ENCODE results near the gene LRPPRC. TPM values are rescaled to one million over a fixed set of nuclear protein-coding genes. Genes with fewer than 3 reads are reported as not detected.

Gene LRPPRC
- total and polyA plus RNA-seq, 9 donors: 53.9 to 84.7 (median 64.0) TPM

- peaks cover 3% of the 10 kb centered on the region for H3K27me3 ChIP-seq (ENCODE audit: control insufficient read depth, insufficient read depth, low read length)
- peaks cover 6% of the 10 kb centered on the region for H3K4me1 ChIP-seq (ENCODE audit: control insufficient read depth, insufficient read depth, low read length)
- no peaks in the 10 kb centered on the region for H3K9me3 ChIP-seq (replicated peaks; ENCODE audit: control insufficient read depth, low read depth, low read length)
- 87% methylated on average over 16 of the region's 20 CpGs for WGBS (ENCODE audit: insufficient coverage)
- no peak overlapping the region for H3K27ac ChIP-seq (ENCODE audit: low read length)
- no peak for DNase-seq
- no peak overlapping the region for H3K4me3 ChIP-seq (ENCODE audit: low read length)
- H3K36me3 ChIP-seq (ENCODE audit: control insufficient read depth, insufficient read depth, low read length): no peaks in the 10 kb centered on the region
These were observed 144.5 kb downstream of the LRPPRC start for GRCh38 chr2:43851011-43851980.

GRCh38 chr2:43848214-43848613 is 147.6 kb downstream of the LRPPRC start:
- 80% methylated on average over 1 of the region's 1 CpG for WGBS (ENCODE audit: insufficient coverage)
- DNase-seq: no peak
- Histone ChIP-seq H3K36me3 (ENCODE audit: control insufficient read depth, insufficient read depth, low read length) (no peaks in the 10 kb centered on the region), H3K4me1 (ENCODE audit: control insufficient read depth, insufficient read depth, low read length) (peaks cover 9% of the 10 kb centered on the region), H3K4me3 (ENCODE audit: low read length) (no peak overlapping the region), H3K27ac (ENCODE audit: low read length) (no peak overlapping the region), H3K27me3 (ENCODE audit: control insufficient read depth, insufficient read depth, low read length) (no peaks in the 10 kb centered on the region), H3K9me3 (replicated peaks; ENCODE audit: control insufficient read depth, low read depth, low read length) (no peaks in the 10 kb centered on the region)

GRCh38 chr2:43846140-43846793 is 149.5 kb downstream of the LRPPRC start:
- 94% methylated on average over 3 of the region's 5 CpGs for WGBS (ENCODE audit: insufficient coverage)
- peaks cover 6% of the 10 kb centered on the region for H3K4me1 ChIP-seq (ENCODE audit: control insufficient read depth, insufficient read depth, low read length)
- no peak for DNase-seq

GRCh38 chr2:43845181-43845580 is 150.6 kb downstream of the LRPPRC start:
- no peak overlapping the region for H3K4me3 ChIP-seq (ENCODE audit: low read length)
- WGBS (ENCODE audit: insufficient coverage): no CpG with 5 or more reads among the region's 1 CpG
- H3K27me3 ChIP-seq (ENCODE audit: control insufficient read depth, insufficient read depth, low read length): no peaks in the 10 kb centered on the region
- H3K36me3 ChIP-seq (ENCODE audit: control insufficient read depth, insufficient read depth, low read length): no peaks in the 10 kb centered on the region
- peaks cover 3% of the 10 kb centered on the region for H3K4me1 ChIP-seq (ENCODE audit: control insufficient read depth, insufficient read depth, low read length)
- no peak overlapping the region for H3K27ac ChIP-seq (ENCODE audit: low read length)
- H3K9me3 ChIP-seq (replicated peaks; ENCODE audit: control insufficient read depth, low read depth, low read length): no peaks in the 10 kb centered on the region
- no peak for DNase-seq

More at GRCh38 chr2:43846140-43846793, 149.5 kb downstream of the LRPPRC start:
- Histone ChIP-seq H3K27ac (ENCODE audit: low read length) (no peak overlapping the region), H3K4me3 (ENCODE audit: low read length) (no peak overlapping the region), H3K27me3 (ENCODE audit: control insufficient read depth, insufficient read depth, low read length) (no peaks in the 10 kb centered on the region), H3K9me3 (replicated peaks; ENCODE audit: control insufficient read depth, low read depth, low read length) (no peaks in the 10 kb centered on the region), H3K36me3 (ENCODE audit: control insufficient read depth, insufficient read depth, low read length) (no peaks in the 10 kb centered on the region)

DNA sequence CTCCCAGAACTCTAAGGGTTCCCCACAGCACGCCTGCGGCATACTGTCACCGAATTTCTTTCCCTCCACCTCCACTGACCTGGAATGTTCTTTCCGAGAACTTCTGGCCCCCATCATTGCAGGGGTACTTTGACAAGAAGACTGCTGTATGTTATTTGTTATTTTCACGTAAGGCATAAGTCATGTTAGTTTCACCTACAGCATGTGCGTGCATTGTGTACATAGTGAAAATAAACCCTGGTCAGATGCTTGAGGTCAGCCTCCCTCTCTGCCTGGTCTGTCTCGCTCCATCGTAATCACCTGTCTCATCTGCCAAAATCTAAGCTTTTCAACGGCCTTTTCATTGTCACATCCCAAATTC is 152.9 kb downstream of the LRPPRC start:
- H3K27ac ChIP-seq (ENCODE audit: low read length): no peak overlapping the region
- H3K4me3 ChIP-seq (ENCODE audit: low read length): no peak overlapping the region
- H3K27me3 ChIP-seq (ENCODE audit: control insufficient read depth, insufficient read depth, low read length): no peaks in the 10 kb centered on the region
- peaks cover 3% of the 10 kb centered on the region for H3K4me1 ChIP-seq (ENCODE audit: control insufficient read depth, insufficient read depth, low read length)
- H3K9me3 ChIP-seq (replicated peaks; ENCODE audit: control insufficient read depth, low read depth, low read length): no peaks in the 10 kb centered on the region
- WGBS (ENCODE audit: insufficient coverage): no CpG with 5 or more reads among the region's 9 CpGs
- H3K36me3 ChIP-seq (ENCODE audit: control insufficient read depth, insufficient read depth, low read length): no peaks in the 10 kb centered on the region
- DNase-seq: no peak

DNA sequence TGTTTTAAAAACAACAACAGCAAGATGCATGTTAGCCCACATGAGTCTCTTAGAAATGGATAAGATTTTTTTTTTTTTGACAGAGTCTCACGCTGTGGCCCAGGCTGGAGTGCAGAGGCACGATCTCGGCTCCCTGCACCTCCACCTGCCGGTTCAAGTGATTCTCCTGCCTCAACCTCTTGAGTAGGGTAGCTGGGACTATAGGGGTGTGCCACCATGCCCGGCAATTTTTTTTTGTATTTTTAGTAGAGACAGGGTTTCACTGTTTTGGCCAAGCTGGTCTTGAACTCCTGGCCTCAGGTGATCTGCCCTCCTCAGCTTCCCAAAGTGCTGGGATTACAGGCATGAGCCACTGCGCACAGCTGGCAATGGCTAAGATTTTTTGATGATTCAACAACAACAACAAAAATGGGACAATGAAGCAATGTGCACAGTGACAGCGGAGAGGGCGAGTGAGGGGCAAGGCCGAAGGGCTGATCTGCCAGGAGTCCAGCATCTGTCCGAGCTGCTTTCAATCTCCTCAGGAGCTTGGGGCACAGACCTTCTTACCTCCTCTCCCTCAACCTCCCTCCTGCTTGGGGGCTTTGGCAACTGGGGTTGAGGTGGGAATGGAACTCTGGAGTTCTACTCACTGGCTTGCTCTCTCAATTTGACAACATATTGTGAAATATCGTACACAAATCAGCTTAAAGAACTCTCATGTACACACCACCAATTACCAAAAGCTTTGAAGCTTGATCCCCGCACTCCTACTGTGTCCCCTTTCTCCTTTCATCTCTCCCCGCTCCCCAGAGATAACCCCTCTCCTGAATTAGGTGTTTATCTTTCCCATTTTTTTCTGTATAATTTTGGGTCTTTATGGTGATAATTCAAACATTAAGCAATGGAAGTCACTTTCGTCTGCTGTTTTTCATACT is 153.6 kb downstream of the LRPPRC start:
- no peaks in the 10 kb centered on the region for H3K36me3 ChIP-seq (ENCODE audit: control insufficient read depth, insufficient read depth, low read length)
- DNase-seq: no peak
- H3K9me3 ChIP-seq (replicated peaks; ENCODE audit: control insufficient read depth, low read depth, low read length): no peaks in the 10 kb centered on the region
- 90% methylated on average over 2 of the region's 14 CpGs for WGBS (ENCODE audit: insufficient coverage)
- peaks cover 3% of the 10 kb centered on the region for H3K4me1 ChIP-seq (ENCODE audit: control insufficient read depth, insufficient read depth, low read length)
- no peak overlapping the region for H3K27ac ChIP-seq (ENCODE audit: low read length)
- H3K27me3 ChIP-seq (ENCODE audit: control insufficient read depth, insufficient read depth, low read length): no peaks in the 10 kb centered on the region
- H3K4me3 ChIP-seq (ENCODE audit: low read length): no peak overlapping the region

GRCh38 chr2:43840965-43841364 is 154.8 kb downstream of the LRPPRC start:
- DNase-seq: no peak
- H3K27ac ChIP-seq (ENCODE audit: low read length): no peak overlapping the region
- peaks cover 3% of the 10 kb centered on the region for H3K4me1 ChIP-seq (ENCODE audit: control insufficient read depth, insufficient read depth, low read length)
- H3K9me3 ChIP-seq (replicated peaks; ENCODE audit: control insufficient read depth, low read depth, low read length): no peaks in the 10 kb centered on the region
- WGBS (ENCODE audit: insufficient coverage): 64% methylated on average over 5 of the region's 5 CpGs
- no peaks in the 10 kb centered on the region for H3K27me3 ChIP-seq (ENCODE audit: control insufficient read depth, insufficient read depth, low read length)
- no peaks in the 10 kb centered on the region for H3K36me3 ChIP-seq (ENCODE audit: control insufficient read depth, insufficient read depth, low read length)
- H3K4me3 ChIP-seq (ENCODE audit: low read length): no peak overlapping the region

DNA sequence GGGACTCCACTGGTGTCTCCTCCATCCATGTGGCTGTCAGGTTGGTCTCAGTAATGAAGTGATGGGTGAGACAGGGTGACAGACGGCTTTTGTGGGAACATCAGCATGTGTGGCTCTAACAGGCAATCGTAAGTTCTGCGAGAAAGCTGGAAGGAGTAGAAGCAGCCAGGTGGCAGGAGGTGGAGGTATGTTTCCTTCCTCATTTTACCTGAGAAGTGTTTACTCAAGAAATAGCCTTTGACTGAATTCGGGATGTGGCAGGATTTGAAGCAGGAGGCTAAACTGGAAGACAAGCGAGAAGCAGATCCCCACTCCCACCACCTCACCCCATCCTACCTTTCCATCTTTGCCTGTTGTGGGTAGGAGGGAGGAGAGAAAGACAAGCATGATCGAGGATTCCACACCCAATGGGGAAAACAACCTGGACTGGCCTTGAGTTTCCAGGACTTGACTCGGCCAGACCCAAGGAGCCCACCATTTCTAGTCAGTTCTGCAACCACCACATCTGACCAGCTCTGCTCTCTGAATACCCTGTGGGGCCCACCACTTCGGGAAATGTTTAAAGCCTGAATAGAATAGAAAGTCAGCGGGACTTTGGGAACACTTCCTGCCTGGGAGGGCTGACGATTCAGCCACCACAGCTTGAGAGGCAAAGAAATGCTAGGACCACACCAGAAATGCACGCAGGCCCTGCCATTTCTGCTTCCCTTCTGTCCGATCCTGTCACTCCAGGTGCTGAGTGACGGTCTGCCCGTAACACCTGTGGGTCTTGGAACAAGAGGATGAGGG is 155.8 kb downstream of the LRPPRC start:
- Histone ChIP-seq H3K36me3 (ENCODE audit: control insufficient read depth, insufficient read depth, low read length) (no peaks in the 10 kb centered on the region), H3K4me1 (ENCODE audit: control insufficient read depth, insufficient read depth, low read length) (peaks cover 3% of the 10 kb centered on the region), H3K4me3 (ENCODE audit: low read length) (no peak overlapping the region), H3K27me3 (ENCODE audit: control insufficient read depth, insufficient read depth, low read length) (no peaks in the 10 kb centered on the region), H3K27ac (ENCODE audit: low read length) (no peak overlapping the region), H3K9me3 (replicated peaks; ENCODE audit: control insufficient read depth, low read depth, low read length) (no peaks in the 10 kb centered on the region)
- DNase-seq: no peak
- WGBS (ENCODE audit: insufficient coverage): 69% methylated on average over 8 of the region's 14 CpGs

- no peaks in the 10 kb centered on the region for H3K27me3 ChIP-seq (ENCODE audit: control insufficient read depth, insufficient read depth, low read length)
- DNase-seq: no peak
- no peak within 1 kb of the TSS for H3K4me3 ChIP-seq (ENCODE audit: low read length)
- H3K9me3 ChIP-seq (replicated peaks; ENCODE audit: control insufficient read depth, low read depth, low read length): no peaks in the 10 kb centered on the region
- 80% methylated on average over 15 of the region's 20 CpGs for WGBS (ENCODE audit: insufficient coverage)
- no peaks in the 10 kb centered on the region for H3K4me1 ChIP-seq (ENCODE audit: control insufficient read depth, insufficient read depth, low read length)
- no peaks in the 10 kb centered on the region for H3K36me3 ChIP-seq (ENCODE audit: control insufficient read depth, insufficient read depth, low read length)
- no peak within 1 kb of the TSS for H3K27ac ChIP-seq (ENCODE audit: low read length)
These were observed 157.1 kb downstream of the LRPPRC start, which contains the start of the genes ABCG5 and ABCG8 for GRCh38 chr2:43838560-43839267. Gene ABCG5, minus strand, starts transcription at chr2:43838839. Its CDS starts 160 bp downstream, at chr2:43838679. Gene ABCG8, plus strand, starts transcription at chr2:43838971. Its CDS starts 83 bp downstream, at chr2:43839054.

All from muscle of leg (tissue), 11 donors.